Measurements from ENCODE around the gene C17orf67. TPM values are rescaled to one million over a fixed set of nuclear protein-coding genes. Genes with fewer than 3 reads are reported as not detected.

C17orf67 gene
- total and polyA plus RNA-seq, 9 of the 15 experiments (the other 6 are each of a cell fraction or from before 2014, with no cell fraction given), result 0.07 to 1.7 (median 0.59) TPM

- peak overlapping the region; percentile 58 for H3K4me2 ChIP-seq (ENCODE audit: insufficient read depth, low read length)
- WGBS (ENCODE audit: insufficient coverage, low coverage, missing lambda C conversion rate), result 1% methylated on average over 48 of the region's 48 CpGs
- H3K9ac ChIP-seq (ENCODE audit: insufficient read depth in 1 of 2, low read depth in 2 of 2, low read length in 2 of 2), result peak overlapping the region in 1 of 2 experiments; percentile 8; a peak in 1 of 4 replicates
- no peak overlapping the region for H3K4me3 ChIP-seq
- no peaks in the 10 kb centered on the region for H3K79me2 ChIP-seq (ENCODE audit: control insufficient read depth, insufficient read depth, low read length)
- DNase-seq (ENCODE audit: extremely low read depth in 1 of 4, low spot score in 3 of 4) (peak; percentile 81 to 90 (median 86)), ATAC-seq (peak; percentile 100), FAIRE-seq (peak; percentile 75)
- no peaks in the 10 kb centered on the region; the same call in 1 of the 2 replicates for H4K20me1 ChIP-seq (replicated peaks; ENCODE audit: control insufficient read depth, insufficient read depth, low read length)
- intact Hi-C loops (cut with micrococcal nuclease) (loop anchor here (1.0 to 2.0 kb wide), 3 partner anchors 63 to 281 kb away; no protein-coding TSS in a partner anchor), in situ Hi-C loops (cut with MboI) (no loop called here)
- POLR2A ChIA-PET, result interaction anchor here (0.6 to 0.7 kb wide), 3 partner anchors 8 to 817 kb away, joined by 3 to 4 read pairs (median 3); no protein-coding TSS in a partner anchor
- BruUV-seq (replicated peaks), result no TSS peak
- H3K36me3 ChIP-seq (ENCODE audit: control insufficient read depth, insufficient read depth, low read length), result no peaks in the 10 kb centered on the region; the same call in 2 of the 3 replicates
- no peaks in the 10 kb centered on the region for H3K9me1 ChIP-seq (ENCODE audit: control insufficient read depth, insufficient read depth, low read length)
- CTCF ChIA-PET (ENCODE audit: low intra/inter-chr PET ratio), result interaction anchor here (0.6 to 2.1 kb wide), 3 partner anchors 64 to 883 kb away, joined by 5 to 12 read pairs (median 6); no protein-coding TSS in a partner anchor
- H3K4me1 ChIP-seq (replicated peaks in 1 of 2; ENCODE audit: control insufficient read depth in 2 of 2, insufficient read depth in 2 of 2, low read length in 2 of 2), result peaks cover 0 to 9% of the 10 kb centered on the region in 2 experiments; a peak in 3 of 5 replicates
- H3K9me3 ChIP-seq (replicated peaks; ENCODE audit: control insufficient read depth, insufficient read depth, low read depth, low read length), result no peaks in the 10 kb centered on the region
- H3K27ac ChIP-seq (ENCODE audit: extremely low read depth, low read depth, low read length), result no peak overlapping the region
- peaks cover 29 to 36% of the 10 kb centered on the region in 2 experiments for H3K27me3 ChIP-seq (ENCODE audit: control insufficient read depth in 2 of 2, insufficient read depth in 2 of 2, low read length in 2 of 2)
- H2AFZ ChIP-seq (ENCODE audit: low read depth, low read length), result peak overlapping the region; percentile 30
- 0 out of 2 replicates have a peak, but pooled peaks have one; percentile 23 for TF ChIP-seq ZNF384 (IDR thresholded peaks at IDR 0.05; ENCODE audit: low read depth, low read length)
- TF ChIP-seq MYC (IDR thresholded peaks at IDR 0.05; ENCODE audit: low read depth, low read length), result peak; percentile 47; the same call in 1 of the 2 replicates
- TF ChIP-seq MYC (CRISPR knock-in tag; IDR thresholded peaks at IDR 0.05; ENCODE audit: borderline replicate concordance, low read depth), result no peak
- no peak for TF ChIP-seq NR2F6 (CRISPR knock-in tag; IDR thresholded peaks at IDR 0.05)
- TF ChIP-seq ATF7 (IDR thresholded peaks at IDR 0.05), result 0 out of 2 replicates have a peak, but pooled peaks have one; percentile 29
- no peak for TF ChIP-seq RBM17 (IDR thresholded peaks at IDR 0.05; ENCODE audit: borderline replicate concordance, low read depth, low read length)
- TF ChIP-seq YY1 (IDR thresholded peaks at IDR 0.05; ENCODE audit: borderline replicate concordance in 1 of 3, control insufficient read depth in 1 of 3, extremely low read depth in 1 of 3, insufficient read depth in 3 of 3, insufficient read length in 1 of 3, insufficient replicate concordance in 2 of 3, low read depth in 1 of 3, low read length in 2 of 3), result peak in 2 of 3 experiments; percentile 19 to 49
- peak; percentile 34 for TF ChIP-seq HNRNPLL (IDR thresholded peaks at IDR 0.05; ENCODE audit: low read depth, low read length, poor library complexity, severe bottlenecking)
- peak; percentile 71 for TF ChIP-seq MEIS2 (IDR thresholded peaks at IDR 0.05; ENCODE audit: partially characterized antibody)
- no peak for TF ChIP-seq FOXJ2 (tag; IDR thresholded peaks at IDR 0.05)
- peak; percentile 31; the same call in 1 of the 2 replicates for TF ChIP-seq TFAP4 (CRISPR knock-in tag; IDR thresholded peaks at IDR 0.05; ENCODE audit: borderline replicate concordance)
- peak; percentile 55 for TF ChIP-seq JUND (IDR thresholded peaks at IDR 0.05; ENCODE audit: borderline replicate concordance, low read depth, low read length)
- TF ChIP-seq JUND (tag; IDR thresholded peaks at IDR 0.05; ENCODE audit: borderline replicate concordance, low read depth, low read length), result no peak; the same call in 2 of the 3 replicates
- TF ChIP-seq SNIP1 (IDR thresholded peaks at IDR 0.05; ENCODE audit: low read depth), result no peak
- TF ChIP-seq L3MBTL2 (IDR thresholded peaks at IDR 0.05), result peak; percentile 45
- TF ChIP-seq USF1 (CRISPR knock-in tag; IDR thresholded peaks at IDR 0.05), result 0 out of 2 replicates have a peak, but pooled peaks have one; percentile 10
- TF ChIP-seq TAF15 (IDR thresholded peaks at IDR 0.05; ENCODE audit: low read depth, low read length), result no peak
- TF ChIP-seq GATAD2B (IDR thresholded peaks at IDR 0.05; ENCODE audit: borderline replicate concordance), result 0 out of 2 replicates have a peak, but pooled peaks have one; percentile 29
- TF ChIP-seq CTBP1 (IDR thresholded peaks at IDR 0.05; ENCODE audit: borderline replicate concordance), result peak; percentile 42; the same call in 1 of the 2 replicates
These were observed 53.6 kb downstream of the C17orf67 start for GRCh38 chr17:56779898-56780777.

Measured in K562 (cell line).